MM.1S (cell line): ENCODE measurements around the gene NPS.

Experiments used
- EZH2 ChIP-seq: fragments of 300-600 bp; sonication (generic); optimal IDR thresholded peaks from 2 replicates; pipeline ENCODE3; 2017; ENCODE audit warnings: low read depth, mild to moderate bottlenecking, antibody characterized with exemption, low read length, mixed read lengths
- TF ChIP-seq, protein P1 (sequence below): fragments of 300-600 bp; sonication (generic); IDR thresholded peaks from 2 replicates; pipeline ENCODE4 v1.5.1; 2016; ENCODE audit warnings: antibody characterized with exemption, low read length, mixed read lengths

GRCh38 chr10:127548022-127548421, 1.1 kb upstream of the NPS start:
- TF ChIP-seq, protein P1, sequence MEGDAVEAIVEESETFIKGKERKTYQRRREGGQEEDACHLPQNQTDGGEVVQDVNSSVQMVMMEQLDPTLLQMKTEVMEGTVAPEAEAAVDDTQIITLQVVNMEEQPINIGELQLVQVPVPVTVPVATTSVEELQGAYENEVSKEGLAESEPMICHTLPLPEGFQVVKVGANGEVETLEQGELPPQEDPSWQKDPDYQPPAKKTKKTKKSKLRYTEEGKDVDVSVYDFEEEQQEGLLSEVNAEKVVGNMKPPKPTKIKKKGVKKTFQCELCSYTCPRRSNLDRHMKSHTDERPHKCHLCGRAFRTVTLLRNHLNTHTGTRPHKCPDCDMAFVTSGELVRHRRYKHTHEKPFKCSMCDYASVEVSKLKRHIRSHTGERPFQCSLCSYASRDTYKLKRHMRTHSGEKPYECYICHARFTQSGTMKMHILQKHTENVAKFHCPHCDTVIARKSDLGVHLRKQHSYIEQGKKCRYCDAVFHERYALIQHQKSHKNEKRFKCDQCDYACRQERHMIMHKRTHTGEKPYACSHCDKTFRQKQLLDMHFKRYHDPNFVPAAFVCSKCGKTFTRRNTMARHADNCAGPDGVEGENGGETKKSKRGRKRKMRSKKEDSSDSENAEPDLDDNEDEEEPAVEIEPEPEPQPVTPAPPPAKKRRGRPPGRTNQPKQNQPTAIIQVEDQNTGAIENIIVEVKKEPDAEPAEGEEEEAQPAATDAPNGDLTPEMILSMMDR: no peak
- TF ChIP-seq EZH2: no peak
